K562 (cell line): ENCODE results near the gene SIGLEC11. TPM values are rescaled to one million over a fixed set of nuclear protein-coding genes. Genes with fewer than 3 reads are reported as not detected.
A peak's percentile ranks its signal among the peaks of the same experiment; 100 is the strongest.

Experiments used
- ATF7 ChIP-seq: fragments of 450-650 bp; IDR thresholded peaks from 2 replicates; pipeline ENCODE4 v1.7.1; 2014; ENCODE audit warnings: mild to moderate bottlenecking, moderate library complexity
- FOSL1 ChIP-seq: fragments of 200-800 bp; sonication (Bioruptor generic); conservative IDR thresholded peaks from 2 replicates; pipeline ENCODE4 v1.6.1; 2016; ENCODE audit warnings: missing genetic modification characterization, missing compliant biosample characterization
- GTF2E2 ChIP-seq: fragments of 200-800 bp; sonication (Bioruptor generic); IDR thresholded peaks from 2 replicates; pipeline ENCODE4 v1.6.1; 2016; ENCODE audit warnings: missing genetic modification characterization, missing compliant biosample characterization
- JUND ChIP-seq, 2 experiments: IDR thresholded peaks; 2 replicates in 1 of 2; 3 replicates in 1 of 2; pipeline ENCODE4 v1.6.1; 2011; ENCODE audit warnings: borderline replicate concordance in 2 of 2, low read depth in 2 of 2, low read length in 2 of 2, improper control_type of control experiment in 1 of 2, missing biosample characterization in 1 of 2, missing genetic modification characterization in 1 of 2, missing genetic modification reagents in 1 of 2
- KDM1A ChIP-seq, 2 experiments: fragments of 450-650 bp; IDR thresholded peaks; 2 replicates each; pipeline ENCODE4 v1.6.1; 2016; ENCODE audit warnings: mild to moderate bottlenecking in 2 of 2
- LEF1 ChIP-seq: fragments of 450-650 bp; IDR thresholded peaks from 2 replicates; pipeline ENCODE4 v1.6.1; 2016; ENCODE audit warnings: mild to moderate bottlenecking
- MYNN ChIP-seq, 2 experiments: sonication (generic); formaldehyde crosslinking in 1 of 2; IDR thresholded peaks; 2 replicates each; pipeline versions ENCODE4 v1.5.0 to v1.6.1; 2016 to 2020; ENCODE audit warnings: antibody characterized with exemption in 1 of 2, missing genetic modification reagents in 1 of 2
- RBM25 ChIP-seq: fragments of 200-400 bp; formaldehyde crosslinking; IDR thresholded peaks from 2 replicates; pipeline ENCODE4 v1.6.1; 2018; ENCODE audit warnings: low read length, low read depth, moderate library complexity; ENCODE audit not compliant: severe bottlenecking
- RUNX1 ChIP-seq: sonication (generic); IDR thresholded peaks from 2 replicates; pipeline ENCODE4 v1.6.1; 2016; ENCODE audit warnings: antibody characterized with exemption, low read depth
- TARDBP ChIP-seq: fragments of 450-650 bp; IDR thresholded peaks from 2 replicates; pipeline ENCODE4 v1.6.1; 2016
- U2AF2 ChIP-seq: fragments of 200-400 bp; formaldehyde crosslinking; optimal IDR thresholded peaks from 2 replicates; pipeline ENCODE3; 2017; ENCODE audit warnings: low read depth, mild to moderate bottlenecking, low read length
- ZC3H8 ChIP-seq: fragments of 450-650 bp; IDR thresholded peaks from 2 replicates; pipeline ENCODE4 v1.6.1; 2017
- ZNF316 ChIP-seq: fragments of 450-650 bp; IDR thresholded peaks from 2 replicates; pipeline ENCODE4 v1.6.1; 2016
- ZNF707 ChIP-seq: fragments of 250-450 bp; sonication (Bioruptor Pico); conservative IDR thresholded peaks from 2 replicates; pipeline ENCODE4 v1.8.0; 2022; ENCODE audit warnings: inconsistent platforms, mild to moderate bottlenecking, moderate library complexity
- polyA plus RNA-seq, 8 experiments: library from polyadenylated mRNA; depleted of rRNA in 4 of 8; stranded (reverse) in 5 of 8; unstranded in 3 of 8; fragments of >200 nt; fragmentation: Nextera tagmentation in 2 of 8; fragmentation: Illumina TruSeq in 1 of 8; extraction: Ambion mirVana in 2 of 8; extraction: Trizol in 1 of 8; gene quantifications; 2 replicates each; pipeline versions ENCODE4 v1.2.1 to v1.2.3, GENCODE V29; 2011 to 2014; ENCODE audit warnings: inconsistent platforms in 1 of 8, missing spikeins in 1 of 8
- total RNA-seq, 7 experiments: library from RNA; depleted of rRNA in 6 of 7; stranded (reverse); fragments of >200 nt in 6 of 7; fragmentation: Illumina TruSeq in 2 of 7; extraction: Trizol in 2 of 7; gene quantifications; 2 replicates each; pipeline versions ENCODE4 v1.2.1 to v1.2.3, GENCODE V29; 2011 to 2021; ENCODE audit warnings: low replicate concordance in 1 of 7
- TF ChIP-seq, protein P1 (sequence below): fragments of 200-800 bp; sonication (Bioruptor generic); IDR thresholded peaks from 2 replicates; pipeline ENCODE4 v1.6.1; 2017; ENCODE audit warnings: missing genetic modification characterization, missing compliant biosample characterization
- TF ChIP-seq, protein P2 (sequence below): fragments of 250-450 bp; sonication (Bioruptor Pico); IDR thresholded peaks from 2 replicates; pipeline ENCODE4 v1.8.0; 2022; ENCODE audit warnings: moderate library complexity, mild to moderate bottlenecking, inconsistent platforms
- TF ChIP-seq, protein P3 (sequence below): fragments of 250-450 bp; sonication (Bioruptor Pico); IDR thresholded peaks from 2 replicates; pipeline ENCODE4 v1.8.0; 2021; ENCODE audit warnings: moderate library complexity, mild to moderate bottlenecking, inconsistent platforms

The SIGLEC11 gene
- total and polyA plus RNA-seq, 9 of the 15 experiments (the other 6 are each of a cell fraction or from before 2014, with no cell fraction given) = not detected

DNA sequence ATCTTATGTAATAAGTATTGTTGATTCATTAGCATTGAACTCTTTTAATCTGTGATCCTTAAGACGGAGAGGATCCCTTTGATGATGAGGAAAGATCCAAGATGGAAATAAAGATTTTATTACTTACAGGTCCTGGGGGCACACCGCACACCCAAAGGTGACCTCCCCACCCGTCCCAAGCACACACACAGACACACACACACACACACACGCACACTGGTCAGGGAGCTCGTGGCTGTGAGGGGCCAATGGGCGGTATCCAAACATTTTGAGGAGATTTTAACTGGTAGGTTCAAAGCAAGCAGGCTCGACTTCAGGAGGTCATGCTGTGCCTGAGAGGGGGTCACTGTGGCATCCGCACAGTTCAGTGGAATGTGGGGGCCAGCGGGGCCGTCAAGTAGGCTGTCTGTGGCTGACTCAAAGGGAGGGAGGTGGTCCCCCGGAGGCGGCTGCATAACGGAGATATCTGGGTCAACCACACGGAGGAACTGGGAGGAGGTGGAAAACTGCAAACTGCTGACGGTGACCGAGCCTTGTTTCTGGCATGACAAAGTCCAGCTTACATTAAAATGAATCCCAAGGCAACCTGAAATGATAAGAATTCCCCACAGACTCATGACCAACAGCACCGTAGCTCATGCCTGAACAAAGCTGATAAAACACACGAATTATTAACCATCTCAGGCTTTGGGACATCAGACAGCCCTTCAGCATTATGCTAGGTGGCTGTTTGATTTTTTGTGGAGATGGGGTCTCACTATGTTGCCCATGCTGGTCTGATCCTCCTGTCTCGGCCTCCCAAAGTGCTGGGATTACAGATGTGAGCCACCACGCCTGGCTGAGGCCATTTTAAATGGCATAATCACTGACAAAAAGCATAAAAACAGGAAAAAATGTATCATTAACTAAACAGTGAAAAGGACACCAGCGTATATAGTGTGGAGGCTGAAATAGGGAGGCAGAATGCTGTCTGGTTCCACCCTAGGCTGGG lies 20.9 kb upstream of the SIGLEC11 start (continued):
- no peak for TF ChIP-seq JUND (IDR thresholded peaks at IDR 0.05; ENCODE audit: borderline replicate concordance, low read depth, low read length)
- peak; percentile 23; the same call in 1 of the 3 replicates for TF ChIP-seq JUND (tag; IDR thresholded peaks at IDR 0.05; ENCODE audit: borderline replicate concordance, low read depth, low read length)
- 0 out of 2 replicates have a peak, but pooled peaks have one; percentile 4 for TF ChIP-seq ZNF316
- TF ChIP-seq, protein P1, sequence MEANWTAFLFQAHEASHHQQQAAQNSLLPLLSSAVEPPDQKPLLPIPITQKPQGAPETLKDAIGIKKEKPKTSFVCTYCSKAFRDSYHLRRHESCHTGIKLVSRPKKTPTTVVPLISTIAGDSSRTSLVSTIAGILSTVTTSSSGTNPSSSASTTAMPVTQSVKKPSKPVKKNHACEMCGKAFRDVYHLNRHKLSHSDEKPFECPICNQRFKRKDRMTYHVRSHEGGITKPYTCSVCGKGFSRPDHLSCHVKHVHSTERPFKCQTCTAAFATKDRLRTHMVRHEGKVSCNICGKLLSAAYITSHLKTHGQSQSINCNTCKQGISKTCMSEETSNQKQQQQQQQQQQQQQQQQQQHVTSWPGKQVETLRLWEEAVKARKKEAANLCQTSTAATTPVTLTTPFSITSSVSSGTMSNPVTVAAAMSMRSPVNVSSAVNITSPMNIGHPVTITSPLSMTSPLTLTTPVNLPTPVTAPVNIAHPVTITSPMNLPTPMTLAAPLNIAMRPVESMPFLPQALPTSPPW = peak; percentile 61
- TF ChIP-seq, protein P2, sequence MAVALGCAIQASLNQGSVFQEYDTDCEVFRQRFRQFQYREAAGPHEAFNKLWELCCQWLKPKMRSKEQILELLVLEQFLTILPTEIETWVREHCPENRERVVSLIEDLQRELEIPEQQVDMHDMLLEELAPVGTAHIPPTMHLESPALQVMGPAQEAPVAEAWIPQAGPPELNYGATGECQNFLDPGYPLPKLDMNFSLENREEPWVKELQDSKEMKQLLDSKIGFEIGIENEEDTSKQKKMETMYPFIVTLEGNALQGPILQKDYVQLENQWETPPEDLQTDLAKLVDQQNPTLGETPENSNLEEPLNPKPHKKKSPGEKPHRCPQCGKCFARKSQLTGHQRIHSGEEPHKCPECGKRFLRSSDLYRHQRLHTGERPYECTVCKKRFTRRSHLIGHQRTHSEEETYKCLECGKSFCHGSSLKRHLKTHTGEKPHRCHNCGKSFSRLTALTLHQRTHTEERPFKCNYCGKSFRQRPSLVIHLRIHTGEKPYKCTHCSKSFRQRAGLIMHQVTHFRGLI (CRISPR knock-in tag) = no peak
- no peak for TF ChIP-seq GTF2E2
- TF ChIP-seq FOSL1 (tag) = peak; percentile 69
- no peak for TF ChIP-seq ZNF707 (CRISPR knock-in tag)
- no peak for TF ChIP-seq LEF1
- TF ChIP-seq U2AF2 = no peak
- no peak for TF ChIP-seq ATF7
- TF ChIP-seq TARDBP = no peak
- no peak for TF ChIP-seq RUNX1
- no peak for TF ChIP-seq ZC3H8
- 0 out of 2 replicates have a peak, but pooled peaks have one; percentile 38 for TF ChIP-seq MYNN (IDR thresholded peaks at IDR 0.05)
- no peak for TF ChIP-seq MYNN (CRISPR knock-in tag; IDR thresholded peaks at IDR 0.05)
- TF ChIP-seq, protein P3, sequence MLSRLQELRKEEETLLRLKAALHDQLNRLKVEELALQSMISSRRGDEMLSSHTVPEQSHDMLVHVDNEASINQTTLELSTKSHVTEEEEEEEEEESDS = no peak
- peak in 1 of 2 experiments; percentile 43; a peak in 3 of 4 replicates for TF ChIP-seq KDM1A (IDR thresholded peaks at IDR 0.05)
- peak; percentile 57 for TF ChIP-seq RBM25
